Hindlimb muscle (tissue), 1 donor: Measurements from ENCODE around the gene JPH3. TPM values are rescaled to one million over a fixed set of nuclear protein-coding genes. Genes with fewer than 3 reads are reported as not detected.

Source experiments
- DNase-seq: peaks from one replicate; pipeline ENCODE4 v3.0.0-alpha.2; 2013
- polyA plus RNA-seq: library from polyadenylated mRNA; unstranded; fragments of 120-200 nt; gene quantifications from one replicate; pipeline ENCODE4 v1.2.1, GENCODE V29; 2013; ENCODE audit not compliant: insufficient read length

JPH3 gene
- polyA plus RNA-seq = 0.39 TPM

- DNase-seq = no peak
Observed at GRCh38 chr16:87602001-87602775, at the start of gene JPH3. Gene JPH3, plus strand, starts transcription at chr16:87602508. Its CDS starts 639 bp downstream, at chr16:87603147.

GRCh38 chr16:87552772-87553573 is 49.3 kb upstream of the JPH3 start:
- no peak for DNase-seq

- DNase-seq = no peak
Observed at GRCh38 chr16:87554754-87555427, 47.4 kb upstream of the JPH3 start.

GRCh38 chr16:87555647-87556046 is 46.7 kb upstream of the JPH3 start:
- no peak for DNase-seq

- DNase-seq = peak; percentile 27
Observed at GRCh38 chr16:87556941-87557459, 45.3 kb upstream of the JPH3 start.

GRCh38 chr16:87558682-87559081 is 43.6 kb upstream of the JPH3 start:
- DNase-seq = no peak

GRCh38 chr16:87559945-87560344 is 42.4 kb upstream of the JPH3 start:
- DNase-seq = no peak

- DNase-seq = no peak
Observed at GRCh38 chr16:87560428-87561199, 41.7 kb upstream of the JPH3 start.

GRCh38 chr16:87561200-87562105 is 40.9 kb upstream of the JPH3 start:
- DNase-seq = no peak

GRCh38 chr16:87562201-87562600 is 40.1 kb upstream of the JPH3 start:
- no peak for DNase-seq

GRCh38 chr16:87563022-87563421 is 39.3 kb upstream of the JPH3 start:
- no peak for DNase-seq

- DNase-seq = no peak
Observed at GRCh38 chr16:87563714-87564523, 38.4 kb upstream of the JPH3 start.

- DNase-seq = no peak
Observed at GRCh38 chr16:87564524-87564778, 37.9 kb upstream of the JPH3 start.

GRCh38 chr16:87569601-87570571 is 32.4 kb upstream of the JPH3 start:
- no peak for DNase-seq

- no peak for DNase-seq
Observed at GRCh38 chr16:87570572-87570937, 31.8 kb upstream of the JPH3 start.

- DNase-seq = no peak
Observed at GRCh38 chr16:87570938-87571867, 31.1 kb upstream of the JPH3 start.

GRCh38 chr16:87571868-87572244 is 30.5 kb upstream of the JPH3 start:
- DNase-seq = no peak

GRCh38 chr16:87572959-87573358 is 29.3 kb upstream of the JPH3 start:
- no peak for DNase-seq
